Stimulated activated CD4-positive, alpha-beta T cell treated with anti-CD3 and anti-CD28 coated beads, Interleukin-1b, Interleukin-23, amount 100 ng/mL, for 4 hours (primary cell): Measurements from ENCODE around the gene CERS6.

Experiments used
- DNase-seq, 2 donors: peaks; one replicate each; pipeline ENCODE4 v3.0.0-alpha.2; 2020; ENCODE audit warnings: low read depth in 2 of 2

CERS6 gene

GRCh38 chr2:168801961-168802858 is 346.1 kb downstream of the CERS6 start, which contains the start of gene NOSTRIN:
NOSTRIN (plus strand) TSS chr2:168802637; CDS start chr2:168802647, 10 bp downstream.
- DNase-seq = no peak

GRCh38 chr2:168802859-168803725 is 347.0 kb downstream of the CERS6 start:
- no peak for DNase-seq

GRCh38 chr2:168804214-168804613 is 348.1 kb downstream of the CERS6 start:
- DNase-seq = no peak

GRCh38 chr2:168805615-168806014 is 349.5 kb downstream of the CERS6 start:
- DNase-seq = no peak

- DNase-seq = no peak
These were observed 353.5 kb downstream of the CERS6 start for GRCh38 chr2:168809537-168809936.

- DNase-seq = no peak
These were observed 354.2 kb downstream of the CERS6 start for GRCh38 chr2:168810235-168810634.

GRCh38 chr2:168811696-168812095 is 355.6 kb downstream of the CERS6 start:
- DNase-seq = no peak

- no peak for DNase-seq
These were observed 358.0 kb downstream of the CERS6 start for GRCh38 chr2:168814046-168814445.

- no peak for DNase-seq
These were observed 359.2 kb downstream of the CERS6 start for GRCh38 chr2:168814939-168815907.

GRCh38 chr2:168816369-168816768 is 360.3 kb downstream of the CERS6 start:
- no peak for DNase-seq

- DNase-seq = no peak
These were observed 363.1 kb downstream of the CERS6 start for GRCh38 chr2:168819050-168819715.

GRCh38 chr2:168819829-168820489 is 363.9 kb downstream of the CERS6 start:
- DNase-seq = no peak

- no peak for DNase-seq
These were observed 365.5 kb downstream of the CERS6 start for GRCh38 chr2:168821577-168821976.

GRCh38 chr2:168821992-168822391 is 365.9 kb downstream of the CERS6 start:
- no peak for DNase-seq
